Keratinocyte (primary cell): ENCODE data around the gene TMEM119. TPM values are rescaled to one million over a fixed set of nuclear protein-coding genes. Genes with fewer than 3 reads are reported as not detected.
"Not testable (repeated sequence)": the region's sequence is repeated elsewhere in the genome, so short reads cannot be mapped to it uniquely, and the experiment has no call there.

ENCODE experiments used
- DNase-seq: peaks from one replicate; pipeline ENCODE4 v3.0.0-alpha.2; 2011; ENCODE audit warnings: low read depth, missing footprints, low spot score
- FAIRE-seq: peaks from 2 replicates; lab custom pipeline; 2011; peaks lifted over from hg19 to GRCh38; lab: Jason Lieb, UNC
- H2AFZ ChIP-seq: 2 replicates; pipeline ENCODE4 v1.6.0; 2012; ENCODE audit warnings: low read length, control low read depth, inconsistent platforms; ENCODE audit not compliant: control insufficient read depth
- H3K27ac ChIP-seq: 2 replicates; pipeline ENCODE4 v1.5.1; 2011; ENCODE audit warnings: low read length; ENCODE audit not compliant: control insufficient read depth, insufficient read depth
- H3K27me3 ChIP-seq: 3 replicates; pipeline ENCODE4 v1.6.0; 2011; ENCODE audit warnings: low read length; ENCODE audit not compliant: control insufficient read depth, insufficient read depth; ENCODE audit errors: extremely low read depth
- H3K36me3 ChIP-seq, 2 experiments: 2 replicates in 1 of 2; 3 replicates in 1 of 2; pipeline ENCODE4 v1.5.1; 2011; ENCODE audit warnings: low read length in 2 of 2, mild to moderate bottlenecking in 1 of 2; ENCODE audit not compliant: control insufficient read depth in 2 of 2, insufficient read depth in 2 of 2; ENCODE audit errors: extremely low read depth in 1 of 2
- H3K4me1 ChIP-seq: 3 replicates; pipeline ENCODE4 v1.5.1; 2011; ENCODE audit warnings: low read length; ENCODE audit not compliant: control insufficient read depth, insufficient read depth; ENCODE audit errors: extremely low read depth
- H3K4me2 ChIP-seq: 3 replicates; pipeline ENCODE4 v1.6.0; 2011; ENCODE audit warnings: low read depth, low read length; ENCODE audit not compliant: control insufficient read depth, insufficient read depth; ENCODE audit errors: extremely low read depth
- H3K4me3 ChIP-seq, 3 experiments: fragments of 200-600 bp in 1 of 3; sonication (generic) in 1 of 3; 2 replicates in 2 of 3; 3 replicates in 1 of 3; pipeline ENCODE4 v1.5.1; 2011 to 2016; ENCODE audit warnings: low read length in 3 of 3, mild to moderate bottlenecking in 3 of 3, control low read depth in 2 of 3, inconsistent platforms in 1 of 3, low read depth in 1 of 3, mixed read lengths in 1 of 3, mixed run types in 1 of 3, moderate library complexity in 1 of 3; ENCODE audit not compliant: control insufficient read depth in 2 of 3, insufficient read depth in 2 of 3; ENCODE audit errors: extremely low read depth in 1 of 3
- H3K79me2 ChIP-seq: 2 replicates; pipeline ENCODE4 v1.6.0; 2012; ENCODE audit warnings: low read length; ENCODE audit not compliant: control insufficient read depth, insufficient read depth
- H3K9ac ChIP-seq: 3 replicates; pipeline ENCODE4 v1.6.0; 2011; ENCODE audit warnings: low read length; ENCODE audit not compliant: control insufficient read depth, insufficient read depth; ENCODE audit errors: extremely low read depth
- H3K9me1 ChIP-seq: 3 replicates; pipeline ENCODE4 v1.6.0; 2011; ENCODE audit warnings: low read length; ENCODE audit not compliant: control insufficient read depth, insufficient read depth; ENCODE audit errors: extremely low read depth
- H3K9me3 ChIP-seq: 2 replicates; pipeline ENCODE4 v1.5.1; 2012; ENCODE audit warnings: low read depth, low read length; ENCODE audit not compliant: control insufficient read depth
- H4K20me1 ChIP-seq: 3 replicates; pipeline ENCODE4 v1.6.0; 2011; ENCODE audit warnings: low read length; ENCODE audit not compliant: control insufficient read depth, insufficient read depth; ENCODE audit errors: extremely low read depth
- CTCF ChIP-seq, 3 experiments: IDR thresholded peaks in 1 of 3; conservative IDR thresholded peaks in 1 of 3; optimal IDR thresholded peaks in 1 of 3; 2 replicates in 2 of 3; 3 replicates in 1 of 3; pipeline versions ENCODE3 to v1.5.1; 2011; ENCODE audit warnings: low read length in 3 of 3, mild to moderate bottlenecking in 3 of 3, moderate library complexity in 2 of 3, control low read depth in 1 of 3, inconsistent platforms in 1 of 3; ENCODE audit not compliant: insufficient read depth in 2 of 3; ENCODE audit errors: extremely low read depth in 1 of 3
- EZH2 ChIP-seq: IDR thresholded peaks from one replicate; pipeline ENCODE4 v1.6.1; 2012; ENCODE audit warnings: inconsistent platforms, mild to moderate bottlenecking, low read length, moderate library complexity
- dilution Hi-C: fragments of 300-500 bp; cut with MboI; formaldehyde crosslinking; loops from one replicate; pipeline ENCODE4 v1.7.0; 2020; ENCODE audit warnings: low sequenced_read_pairs; ENCODE audit not compliant: extremely low pct_ligation_motif_present
- polyA plus RNA-seq, 5 experiments: library from polyadenylated mRNA; depleted of rRNA in 3 of 5; stranded (reverse) in 3 of 5; stranded (forward) in 1 of 5; unstranded in 1 of 5; fragments of >200 nt; gene quantifications; 1 replicate in 1 of 5; 2 replicates in 3 of 5; 3 replicates in 1 of 5; pipeline versions ENCODE4 v1.2.1 to v1.2.3, GENCODE V29; 2011 to 2012; ENCODE audit warnings: missing spikeins in 2 of 5, low read depth in 1 of 5, low replicate concordance in 1 of 5

Gene TMEM119
- polyA plus RNA-seq, 1 donor (not counting 4 experiments of a cell fraction or from before 2014, with no cell fraction given): not detected

GRCh38 chr12:108619369-108620160 lies 21.7 kb upstream of the TMEM119 start:
- Histone ChIP-seq H3K27me3 (peaks cover 6% of the 10 kb centered on the region), H3K9me1 (no peaks in the 10 kb centered on the region), H3K27ac (no peak overlapping the region), H3K4me3 (no peak overlapping the region), H3K9ac (no peak overlapping the region), H3K4me2 (no peak overlapping the region), H3K9me3 (peaks cover 2% of the 10 kb centered on the region), H2AFZ (no peak overlapping the region), H3K79me2 (no peaks in the 10 kb centered on the region), H4K20me1 (no peaks in the 10 kb centered on the region), H3K4me1 (peaks cover 2% of the 10 kb centered on the region), H3K36me3 (no peaks in the 10 kb centered on the region)
- no peak for TF ChIP-seq CTCF (optimal IDR thresholded peaks at IDR 0.05 in 1 of 3, IDR thresholded peaks at IDR 0.05 in 1 of 3, conservative IDR thresholded peaks at IDR 0.05 in 1 of 3; ENCODE audit: extremely low read depth in 1 of 3, insufficient read depth in 2 of 3, low read length in 3 of 3)
- TF ChIP-seq EZH2: no peak
- dilution Hi-C loops: no loop called here
- DNase-seq (no peak), FAIRE-seq (no peak)

DNA sequence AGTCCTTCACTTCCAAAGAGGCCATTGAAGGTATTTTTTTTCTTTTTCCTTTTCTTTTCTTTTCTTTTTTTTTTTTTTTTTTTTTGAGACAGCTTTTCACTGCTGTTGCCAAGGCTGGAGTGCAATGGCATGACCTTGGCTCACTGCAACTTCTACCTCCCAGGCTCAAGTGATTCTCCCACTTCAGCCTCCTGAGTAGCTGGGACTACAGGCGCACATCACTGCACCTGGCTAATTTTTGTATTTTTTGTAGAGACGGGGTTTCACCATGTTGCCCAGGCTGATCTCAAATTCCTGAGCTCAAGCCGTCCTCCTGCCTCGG lies 21.0 kb upstream of the TMEM119 start:
- dilution Hi-C loops, H3K4me2 ChIP-seq, H3K9me1 ChIP-seq, H3K36me3 ChIP-seq, H2AFZ ChIP-seq, H3K27me3 ChIP-seq, H4K20me1 ChIP-seq, H3K9ac ChIP-seq, FAIRE-seq, H3K4me1 ChIP-seq, H3K4me3 ChIP-seq, H3K27ac ChIP-seq, H3K79me2 ChIP-seq, DNase-seq, H3K9me3 ChIP-seq: not testable (repeated sequence)
